ENCODE data around the gene ENC1.
A peak's percentile ranks its signal among the peaks of the same experiment; 100 is the strongest.

- TF ChIP-seq, protein P1, sequence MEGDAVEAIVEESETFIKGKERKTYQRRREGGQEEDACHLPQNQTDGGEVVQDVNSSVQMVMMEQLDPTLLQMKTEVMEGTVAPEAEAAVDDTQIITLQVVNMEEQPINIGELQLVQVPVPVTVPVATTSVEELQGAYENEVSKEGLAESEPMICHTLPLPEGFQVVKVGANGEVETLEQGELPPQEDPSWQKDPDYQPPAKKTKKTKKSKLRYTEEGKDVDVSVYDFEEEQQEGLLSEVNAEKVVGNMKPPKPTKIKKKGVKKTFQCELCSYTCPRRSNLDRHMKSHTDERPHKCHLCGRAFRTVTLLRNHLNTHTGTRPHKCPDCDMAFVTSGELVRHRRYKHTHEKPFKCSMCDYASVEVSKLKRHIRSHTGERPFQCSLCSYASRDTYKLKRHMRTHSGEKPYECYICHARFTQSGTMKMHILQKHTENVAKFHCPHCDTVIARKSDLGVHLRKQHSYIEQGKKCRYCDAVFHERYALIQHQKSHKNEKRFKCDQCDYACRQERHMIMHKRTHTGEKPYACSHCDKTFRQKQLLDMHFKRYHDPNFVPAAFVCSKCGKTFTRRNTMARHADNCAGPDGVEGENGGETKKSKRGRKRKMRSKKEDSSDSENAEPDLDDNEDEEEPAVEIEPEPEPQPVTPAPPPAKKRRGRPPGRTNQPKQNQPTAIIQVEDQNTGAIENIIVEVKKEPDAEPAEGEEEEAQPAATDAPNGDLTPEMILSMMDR (IDR thresholded peaks at IDR 0.05) = peak in 1 of 3 experiments; percentile 9
- TF ChIP-seq POLR2A (IDR thresholded peaks at IDR 0.05) (no peak), POLR2AphosphoS5 (IDR thresholded peaks at IDR 0.05; ENCODE audit: insufficient read depth in 1 of 2, low read depth in 1 of 2) (peak in 1 of 2 donors; percentile 34)
These were observed 600 bp downstream of the ENC1 start for GRCh38 chr5:74639807-74640449.
